Tibial artery (tissue), 4 donors: ENCODE measurements around the gene SEMA3C.

ENCODE experiments used
- DNase-seq, 2 donors: peaks; one replicate each; pipeline ENCODE4 v3.0.0-alpha.2; 2019
- H3K27ac ChIP-seq, 2 donors: fragments of 200-600 bp; sonication (generic) in 1 of 2; 1 replicate in 1 of 2; 2 replicates in 1 of 2; pipeline ENCODE4 v1.5.1; 2018 to 2019; ENCODE audit warnings: mild to moderate bottlenecking in 1 of 2
- H3K27me3 ChIP-seq, 2 donors: fragments of 200-600 bp; sonication (generic) in 1 of 2; one replicate each; pipeline versions ENCODE4 v1.5.1 to v1.6.0; 2016 to 2019
- H3K36me3 ChIP-seq, 3 donors: fragments of 200-600 bp; sonication (generic) in 2 of 3; one replicate each; pipeline ENCODE4 v1.5.1; 2016 to 2019; ENCODE audit warnings: mild to moderate bottlenecking in 2 of 3
- H3K4me1 ChIP-seq, 4 donors: fragments of 200-600 bp; sonication (generic) in 2 of 4; 1 replicate in 3 of 4; 2 replicates in 1 of 4; pipeline ENCODE4 v1.5.1; 2016 to 2019
- H3K4me3 ChIP-seq, 2 donors: fragments of 200-600 bp; sonication (generic) in 1 of 2; 1 replicate in 1 of 2; 2 replicates in 1 of 2; pipeline ENCODE4 v1.5.1; 2018 to 2019; ENCODE audit warnings: mild to moderate bottlenecking in 2 of 2
- H3K9me3 ChIP-seq, 3 donors: fragments of 200-600 bp; sonication (generic) in 1 of 3; one replicate each; pipeline ENCODE4 v1.5.1; 2016 to 2019
- CTCF ChIP-seq, 2 experiments: fragments of 200-600 bp in 1 of 2; fragments of 450-650 bp in 1 of 2; IDR thresholded peaks; one replicate each; pipeline ENCODE4 v1.5.1; 2017 to 2019; ENCODE audit warnings: antibody characterized with exemption in 2 of 2, mild to moderate bottlenecking in 1 of 2, moderate library complexity in 1 of 2
- intact Hi-C: fragments of 100-400 bp; cut with DNase I; formaldehyde crosslinking; loops from one replicate; pipeline ENCODE4 v1.15.0; 2023; ENCODE audit warnings: low total_unique reads

SEMA3C gene

GRCh38 chr7:80875537-80876120 is 43.2 kb downstream of the SEMA3C start:
- no peak for TF ChIP-seq CTCF (IDR thresholded peaks at IDR 0.05)
- H3K27me3 ChIP-seq = no peaks in the 10 kb centered on the region
- DNase-seq = no peak
- intact Hi-C loops = no loop called here
- H3K4me3 ChIP-seq = no peak overlapping the region
- H3K4me1 ChIP-seq = peaks cover 0 to 14% (median 4%) of the 10 kb centered on the region in 4 donors
- H3K9me3 ChIP-seq = no peaks in the 10 kb centered on the region
- H3K36me3 ChIP-seq = no peaks in the 10 kb centered on the region
- no peak overlapping the region for H3K27ac ChIP-seq

GRCh38 chr7:80873140-80873539 is 45.7 kb downstream of the SEMA3C start:
- peaks cover 0 to 32% (median 5%) of the 10 kb centered on the region in 4 donors for H3K4me1 ChIP-seq
- no peaks in the 10 kb centered on the region for H3K27me3 ChIP-seq
- DNase-seq = no peak
- H3K9me3 ChIP-seq = no peaks in the 10 kb centered on the region
- TF ChIP-seq CTCF (IDR thresholded peaks at IDR 0.05) = no peak
- intact Hi-C loops = no loop called here
- H3K36me3 ChIP-seq = no peaks in the 10 kb centered on the region
- H3K4me3 ChIP-seq = no peak overlapping the region
- H3K27ac ChIP-seq = no peak overlapping the region

- Histone ChIP-seq H3K27ac (no peak overlapping the region), H3K27me3 (no peaks in the 10 kb centered on the region), H3K4me1 (peaks cover 0 to 25% (median 5%) of the 10 kb centered on the region in 4 donors), H3K9me3 (no peaks in the 10 kb centered on the region), H3K36me3 (no peaks in the 10 kb centered on the region), H3K4me3 (no peak overlapping the region)
- intact Hi-C loops = no loop called here
- DNase-seq = no peak
- no peak for TF ChIP-seq CTCF (IDR thresholded peaks at IDR 0.05)
These were observed 47.6 kb downstream of the SEMA3C start for GRCh38 chr7:80871228-80871627.

- intact Hi-C loops = no loop called here
- no peak overlapping the region for H3K27ac ChIP-seq
These were observed 48.0 kb downstream of the SEMA3C start for GRCh38 chr7:80870813-80871212.

GRCh38 chr7:80869821-80870751 is 48.8 kb downstream of the SEMA3C start:
- Histone ChIP-seq H3K4me3 (no peak overlapping the region), H3K4me1 (peaks cover 0 to 25% (median 5%) of the 10 kb centered on the region in 4 donors), H3K9me3 (no peaks in the 10 kb centered on the region), H3K27me3 (no peaks in the 10 kb centered on the region), H3K36me3 (no peaks in the 10 kb centered on the region), H3K27ac (peak overlapping the region in 1 of 2 donors; percentile 18)
- no peak for DNase-seq
- intact Hi-C loops = no loop called here
- TF ChIP-seq CTCF (IDR thresholded peaks at IDR 0.05) = no peak

More at GRCh38 chr7:80870813-80871212, 48.0 kb downstream of the SEMA3C start:
- Histone ChIP-seq H3K27me3 (no peaks in the 10 kb centered on the region), H3K4me1 (peaks cover 0 to 25% (median 5%) of the 10 kb centered on the region in 4 donors), H3K36me3 (no peaks in the 10 kb centered on the region), H3K9me3 (no peaks in the 10 kb centered on the region), H3K4me3 (no peak overlapping the region)
- DNase-seq = no peak
- TF ChIP-seq CTCF (IDR thresholded peaks at IDR 0.05) = no peak
